GM12801 (cell line): ENCODE data around the gene XAGE5.
"Not testable (repeated sequence)": the region's sequence is repeated elsewhere in the genome, so short reads cannot be mapped to it uniquely, and the experiment has no call there.

Source experiments
- CTCF ChIP-seq: IDR thresholded peaks from one replicate; pipeline ENCODE4 v1.5.1; 2011; ENCODE audit warnings: control low read depth; ENCODE audit not compliant: insufficient read length; ENCODE audit errors: extremely low read depth

Gene XAGE5

GRCh38 chrX:52811065-52811625 is at the start of gene XAGE5:
TSS of gene XAGE5 (plus strand) at chrX:52811287. CDS start at chrX:52812567, 1,280 bp downstream.
- no peak for TF ChIP-seq CTCF

DNA sequence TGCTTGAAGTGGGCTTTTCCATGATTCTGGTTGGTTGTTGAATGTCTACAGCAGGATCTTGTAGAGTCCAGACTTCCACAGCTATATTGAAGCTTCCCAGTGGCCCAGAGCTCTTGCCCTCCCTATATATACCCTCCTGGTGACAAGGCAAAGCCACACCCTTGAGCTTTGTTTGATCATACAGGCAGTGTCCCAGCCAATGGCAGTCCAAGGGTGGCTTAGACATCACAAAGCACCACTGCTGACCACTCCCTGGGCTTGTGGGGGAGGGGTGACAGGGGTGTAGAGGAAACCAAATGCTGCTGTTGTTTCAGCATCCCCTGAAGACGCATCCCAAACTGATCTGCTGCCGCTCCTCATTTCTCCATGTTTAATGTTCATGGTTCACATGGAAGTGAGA is 13.8 kb upstream of the XAGE5 start, which contains the start of gene SPANXN5:
Gene SPANXN5, minus strand, starts transcription at position 101 of the 400 bp plus-strand sequence. Its CDS starts 79 bp downstream, at position 22.
- TF ChIP-seq CTCF: not testable (repeated sequence)

DNA sequence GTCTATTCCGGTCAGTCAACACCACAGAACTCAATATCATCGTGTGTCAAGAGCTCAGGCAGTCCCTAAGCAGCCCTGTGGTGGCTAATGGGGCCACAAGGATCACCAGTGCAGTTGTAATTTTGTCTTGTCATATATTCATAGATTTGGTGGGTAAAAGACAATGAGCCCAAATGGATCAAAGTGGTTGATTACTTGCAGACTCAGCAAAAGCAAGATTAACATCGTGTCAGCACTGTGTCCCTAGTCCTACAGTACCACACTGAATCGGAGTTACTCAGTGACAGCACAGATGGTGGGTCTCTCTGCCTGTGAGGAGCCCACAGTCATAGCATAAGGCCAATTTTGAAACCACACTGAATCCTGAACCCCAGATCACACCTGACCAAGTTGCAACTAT is 8.7 kb downstream of the XAGE5 start:
- TF ChIP-seq CTCF: no peak

- TF ChIP-seq CTCF: no peak
These were observed 10.1 kb downstream of the XAGE5 start for GRCh38 chrX:52821079-52821760.

DNA sequence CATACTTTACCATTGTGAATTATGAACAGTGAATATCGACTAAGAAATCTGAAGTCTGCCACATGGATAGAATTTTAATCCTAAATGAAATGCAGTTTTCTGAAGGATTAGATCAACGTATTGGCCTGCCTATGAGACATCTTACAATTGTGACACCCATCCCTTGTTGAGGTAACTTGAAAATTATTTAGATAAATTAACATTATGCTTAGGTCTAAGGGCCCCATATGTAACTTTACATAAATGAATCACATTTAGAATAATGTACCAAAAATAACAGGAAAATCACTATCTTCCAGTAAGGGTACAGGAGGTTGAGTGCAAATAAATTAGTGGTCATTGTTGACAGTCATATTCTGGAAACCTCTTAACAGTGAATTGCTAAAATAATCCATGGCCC is 13.5 kb downstream of the XAGE5 start:
- TF ChIP-seq CTCF: no peak

- TF ChIP-seq CTCF: no peak
These were observed 19.5 kb downstream of the XAGE5 start for GRCh38 chrX:52830551-52830950.

- no peak for TF ChIP-seq CTCF
These were observed 28.1 kb downstream of the XAGE5 start for GRCh38 chrX:52839137-52839536.
